Stimulated activated CD4-positive, alpha-beta T cell treated with anti-CD3 and anti-CD28 coated beads, TNF-alpha, amount 100 ng/mL, for 1 hour (primary cell): ENCODE results near the gene TMEM247.
"Not testable (repeated sequence)": the region's sequence is repeated elsewhere in the genome, so short reads cannot be mapped to it uniquely, and the experiment has no call there.

Experiments
- DNase-seq, 3 donors: peaks; one replicate each; pipeline ENCODE4 v3.0.0-alpha.2; 2020; ENCODE audit warnings: low read depth in 3 of 3, low spot score in 1 of 3

TMEM247 gene

GRCh38 chr2:46458763-46459500 is 20.4 kb upstream of the TMEM247 start:
- no peak for DNase-seq

GRCh38 chr2:46459694-46460093 is 19.7 kb upstream of the TMEM247 start:
- no peak for DNase-seq

- no peak for DNase-seq
Observed at GRCh38 chr2:46460241-46460921, 19.0 kb upstream of the TMEM247 start.

GRCh38 chr2:46461011-46461674 is 18.2 kb upstream of the TMEM247 start:
- DNase-seq, result peak in 2 of 3 donors; percentile 53 to 69

- DNase-seq, result no peak
Observed at GRCh38 chr2:46461709-46462171, 17.6 kb upstream of the TMEM247 start.

- no peak for DNase-seq
Observed at GRCh38 chr2:46462936-46463335, 16.4 kb upstream of the TMEM247 start.

GRCh38 chr2:46469116-46469515 is 10.2 kb upstream of the TMEM247 start:
- DNase-seq, result no peak

- DNase-seq, result no peak
Observed at GRCh38 chr2:46469700-46470099, 9.7 kb upstream of the TMEM247 start.

- no peak for DNase-seq
Observed at GRCh38 chr2:46470114-46470628, 9.2 kb upstream of the TMEM247 start.

- no peak for DNase-seq
Observed at GRCh38 chr2:46471019-46471583, 8.3 kb upstream of the TMEM247 start.

GRCh38 chr2:46471697-46472096 is 7.7 kb upstream of the TMEM247 start:
- DNase-seq, result no peak

GRCh38 chr2:46472165-46472564 is 7.2 kb upstream of the TMEM247 start:
- not testable (repeated sequence) for DNase-seq

- DNase-seq, result not testable (repeated sequence)
Observed at GRCh38 chr2:46477462-46477861, 1.9 kb upstream of the TMEM247 start.

GRCh38 chr2:46477925-46478324 is 1.4 kb upstream of the TMEM247 start:
- no peak for DNase-seq

- no peak for DNase-seq
Observed at GRCh38 chr2:46480562-46480961, 1.2 kb downstream of the TMEM247 start.

- no peak for DNase-seq
Observed at GRCh38 chr2:46481198-46482193, 2.1 kb downstream of the TMEM247 start.

GRCh38 chr2:46482490-46482889 is 3.1 kb downstream of the TMEM247 start:
- DNase-seq, result no peak

- DNase-seq, result no peak
Observed at GRCh38 chr2:46485002-46485401, 5.6 kb downstream of the TMEM247 start.

- no peak for DNase-seq
Observed at GRCh38 chr2:46486436-46486835, 7.1 kb downstream of the TMEM247 start.

- no peak for DNase-seq
Observed at GRCh38 chr2:46487667-46488335, 8.4 kb downstream of the TMEM247 start.
